Amniotic epithelial cell (primary cell): ENCODE measurements around the gene NR3C2.
"Not testable (repeated sequence)": the region's sequence is repeated elsewhere in the genome, so short reads cannot be mapped to it uniquely, and the experiment has no call there.

ENCODE experiments used
- DNase-seq: peaks from one replicate; pipeline ENCODE4 v3.0.0-alpha.2; 2010; ENCODE audit warnings: low read depth

Gene NR3C2

DNA sequence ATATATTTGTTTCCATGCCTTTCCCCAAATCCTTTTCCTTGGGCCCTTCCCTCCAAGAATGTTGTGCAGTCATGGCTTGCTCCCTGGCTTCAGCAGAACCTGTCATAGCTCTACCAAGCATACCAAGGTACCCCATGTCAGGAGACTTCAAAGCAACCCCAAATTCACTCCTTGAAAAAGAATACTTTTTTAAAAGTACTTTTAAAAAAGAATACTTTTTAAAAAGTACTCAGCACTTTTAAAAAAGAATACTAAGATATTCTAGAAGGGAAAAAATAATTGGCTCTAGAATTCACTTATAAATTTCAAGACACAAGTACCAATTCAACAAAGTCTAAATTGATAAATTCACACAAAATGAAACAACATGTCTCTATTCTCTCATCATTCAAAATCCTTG, 76.0 kb downstream of the NR3C2 start:
- DNase-seq = no peak

DNA sequence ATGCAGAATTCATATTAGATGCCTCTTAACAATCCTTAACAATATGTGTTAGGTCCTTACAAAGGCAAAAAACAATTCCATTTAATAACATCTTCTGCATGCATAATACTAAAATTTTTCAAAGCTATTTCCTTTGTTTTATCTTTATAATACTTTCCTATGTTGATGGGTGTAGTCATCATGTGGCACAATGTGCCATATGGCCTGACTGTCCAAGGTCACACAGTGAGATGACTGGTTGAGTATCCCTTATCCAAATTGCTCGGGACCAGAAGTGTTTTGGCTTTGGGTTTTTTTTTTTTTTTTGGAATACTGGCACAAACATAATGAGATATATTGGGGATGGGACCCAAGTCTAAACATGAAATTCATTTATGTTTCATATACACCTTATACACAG, 77.7 kb downstream of the NR3C2 start:
- no peak for DNase-seq

DNA sequence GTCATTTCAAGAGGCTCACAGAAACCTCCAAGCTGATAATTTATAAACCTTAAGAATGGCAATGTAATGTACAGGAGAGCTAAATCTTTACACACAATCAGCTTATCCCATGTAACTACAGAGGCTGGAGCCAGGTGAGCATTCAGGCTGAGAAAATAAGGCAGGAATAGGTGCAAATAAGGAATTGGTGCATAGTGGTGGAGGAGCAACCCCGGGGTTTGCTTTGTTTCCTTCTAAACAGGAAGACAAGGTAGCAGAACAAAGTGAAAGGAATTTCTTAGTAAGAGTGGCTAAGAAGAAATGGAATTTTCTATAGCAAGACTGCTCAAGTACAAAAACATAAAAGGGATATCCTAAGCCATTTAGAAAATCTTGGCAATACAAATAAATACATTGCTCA, 82.4 kb downstream of the NR3C2 start:
- no peak for DNase-seq

DNA sequence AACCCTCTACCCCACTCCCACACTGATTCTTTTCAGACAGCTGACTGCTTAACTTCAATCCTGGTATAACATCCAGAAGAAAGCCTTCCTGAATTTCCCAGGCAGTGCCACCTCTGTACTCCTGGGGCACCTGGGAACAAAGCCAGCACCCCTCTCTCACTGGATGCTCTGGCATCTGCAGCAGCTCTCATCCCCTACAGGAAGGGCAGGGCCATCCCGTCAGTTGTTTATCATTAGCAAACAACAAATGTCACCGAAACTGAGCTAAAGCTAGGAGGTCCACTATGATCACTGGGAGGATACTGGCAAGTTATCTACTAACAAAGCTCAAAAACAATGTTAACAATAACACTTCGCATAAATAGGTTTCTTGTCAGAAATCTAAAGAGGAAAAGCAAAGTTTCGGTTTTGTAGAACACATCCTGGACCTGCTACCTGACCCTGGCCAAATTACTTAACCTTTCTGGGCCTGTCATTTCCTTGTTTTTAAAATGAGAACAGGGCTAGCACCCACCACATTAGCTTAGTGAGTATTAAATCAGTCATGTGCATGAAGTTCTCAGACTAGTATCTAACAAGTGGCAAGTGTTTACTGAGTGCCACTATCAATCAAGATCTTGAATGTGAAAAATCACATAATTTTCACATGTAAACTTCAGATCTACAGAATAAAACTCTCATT, 86.6 kb downstream of the NR3C2 start:
- DNase-seq = no peak

DNA sequence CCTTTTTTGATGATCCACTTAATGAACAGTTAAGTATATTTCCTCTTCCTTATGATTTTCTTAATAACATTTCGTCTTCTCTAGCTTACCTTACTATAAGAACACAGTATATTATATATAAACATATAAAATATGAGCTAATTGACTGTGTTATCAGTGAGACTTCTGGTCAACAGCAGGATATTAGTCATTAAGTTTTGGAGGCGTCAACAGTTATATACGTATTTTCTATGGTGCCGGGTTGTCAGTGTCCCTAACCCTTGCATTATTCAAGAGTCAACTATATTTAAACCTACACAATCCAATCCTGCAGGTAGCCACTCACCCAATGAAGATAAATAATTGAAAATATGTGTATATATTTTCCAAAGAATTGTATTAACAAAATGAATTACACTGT, 88.0 kb downstream of the NR3C2 start:
- DNase-seq = no peak

DNA sequence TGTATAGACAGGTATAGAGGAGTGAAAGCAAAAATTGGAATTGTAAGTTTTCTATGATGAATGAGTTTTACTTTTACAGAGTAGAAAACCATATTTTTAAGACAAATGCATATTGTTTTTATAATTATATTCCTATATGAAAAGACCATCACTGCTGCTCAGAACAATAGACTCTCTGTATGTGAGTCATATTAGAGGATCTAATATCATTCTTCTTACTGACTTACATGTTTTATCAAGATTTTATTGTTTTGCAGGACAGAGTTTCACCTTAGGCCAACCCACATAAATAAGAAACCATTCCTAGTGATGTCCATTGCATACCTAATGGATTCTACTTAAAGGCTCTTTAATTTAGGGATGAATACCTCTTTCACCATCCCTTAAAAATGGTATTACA, 88.6 kb downstream of the NR3C2 start:
- no peak for DNase-seq

DNA sequence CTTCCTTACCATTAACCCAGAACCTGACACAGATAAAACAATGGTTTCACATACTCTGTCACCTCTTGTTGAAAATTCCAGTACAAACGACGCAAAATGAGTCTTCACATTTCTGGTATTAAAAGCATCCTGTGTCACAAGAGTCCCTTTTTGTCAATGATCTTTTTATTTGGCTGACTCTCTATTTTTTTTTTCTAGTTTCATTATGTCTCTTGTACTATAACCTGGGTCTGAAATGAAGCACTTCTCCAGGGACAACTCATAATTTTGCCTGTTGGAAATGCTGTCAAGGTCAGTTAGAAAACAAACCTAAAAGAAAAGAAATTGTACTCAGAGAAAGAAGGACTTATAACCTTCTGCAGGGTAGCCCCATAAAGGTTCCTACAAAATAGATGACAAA, 93.1 kb downstream of the NR3C2 start:
- no peak for DNase-seq

DNA sequence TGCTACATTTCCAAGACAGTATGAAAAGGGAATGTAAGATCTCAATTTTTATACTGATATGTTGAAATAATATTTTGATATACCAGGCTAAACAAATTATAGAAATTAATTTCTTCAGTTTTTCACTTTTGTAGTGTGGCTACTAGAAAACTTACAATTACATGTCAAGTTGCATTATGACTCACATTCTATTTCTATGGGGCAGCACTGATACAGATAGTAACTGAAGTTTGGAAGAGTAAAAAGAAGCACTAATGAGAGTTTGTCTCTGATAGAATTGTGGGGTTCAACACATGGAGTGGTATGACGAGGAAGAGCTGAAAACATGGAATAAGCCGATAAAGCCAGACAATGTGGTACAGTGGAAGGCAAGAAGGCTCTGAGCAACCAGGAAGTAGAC, 95.6 kb downstream of the NR3C2 start:
- no peak for DNase-seq

DNA sequence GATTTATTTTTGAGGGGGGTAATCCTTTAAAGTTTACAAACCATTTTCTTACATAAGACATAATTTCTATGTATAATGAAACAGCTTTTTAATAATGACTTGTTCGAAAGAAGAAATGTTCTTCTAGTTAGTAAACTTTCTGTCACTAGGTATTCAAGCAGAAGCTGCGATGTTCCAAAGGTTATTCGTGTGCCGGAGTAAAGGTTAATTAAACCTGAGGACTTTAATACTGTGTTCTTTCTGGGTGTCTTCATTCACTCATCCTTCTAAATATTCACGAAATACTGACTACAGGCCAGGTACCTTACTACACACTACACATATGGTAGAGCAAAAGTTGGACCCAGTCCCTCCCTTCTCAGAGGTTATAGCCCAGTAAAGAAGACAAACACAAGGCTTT, 96.7 kb downstream of the NR3C2 start:
- no peak for DNase-seq

DNA sequence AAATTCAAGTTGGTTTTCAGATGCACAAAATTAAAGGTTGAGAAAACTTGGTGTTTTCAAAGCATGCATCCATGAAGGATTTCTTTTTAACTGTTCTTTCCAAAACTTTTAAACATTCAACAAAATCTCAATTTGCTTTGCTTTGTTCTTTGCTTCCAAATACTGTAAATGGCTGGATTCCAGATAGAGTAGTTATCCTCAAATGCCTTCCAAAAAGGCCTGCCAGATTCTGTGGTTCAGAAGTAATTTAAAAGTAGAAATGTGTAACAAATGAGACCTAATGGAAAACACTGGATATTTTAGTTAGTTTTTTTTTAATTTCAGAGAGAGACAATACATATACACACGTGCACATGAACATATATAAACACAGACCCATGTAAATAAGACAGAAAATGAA, 97.3 kb downstream of the NR3C2 start:
- DNase-seq = no peak

DNA sequence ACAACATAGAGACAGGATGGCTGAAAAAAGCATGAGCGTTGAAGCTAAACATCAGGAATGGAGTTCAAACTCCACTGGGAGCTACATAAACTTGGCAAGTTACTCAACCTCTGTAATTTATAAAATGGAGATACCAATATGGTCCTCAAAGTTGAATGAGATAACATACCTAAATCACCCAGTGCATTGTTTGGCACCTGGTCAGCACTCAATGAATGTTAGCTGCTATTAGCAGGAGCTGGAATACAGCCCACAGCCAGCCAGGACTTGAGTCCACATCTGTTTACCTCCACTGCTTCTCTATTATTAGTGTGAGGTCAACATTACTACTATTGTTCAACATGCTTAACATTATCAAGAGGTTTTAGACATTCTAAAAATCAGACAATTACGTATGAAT, 97.9 kb downstream of the NR3C2 start:
- no peak for DNase-seq

DNA sequence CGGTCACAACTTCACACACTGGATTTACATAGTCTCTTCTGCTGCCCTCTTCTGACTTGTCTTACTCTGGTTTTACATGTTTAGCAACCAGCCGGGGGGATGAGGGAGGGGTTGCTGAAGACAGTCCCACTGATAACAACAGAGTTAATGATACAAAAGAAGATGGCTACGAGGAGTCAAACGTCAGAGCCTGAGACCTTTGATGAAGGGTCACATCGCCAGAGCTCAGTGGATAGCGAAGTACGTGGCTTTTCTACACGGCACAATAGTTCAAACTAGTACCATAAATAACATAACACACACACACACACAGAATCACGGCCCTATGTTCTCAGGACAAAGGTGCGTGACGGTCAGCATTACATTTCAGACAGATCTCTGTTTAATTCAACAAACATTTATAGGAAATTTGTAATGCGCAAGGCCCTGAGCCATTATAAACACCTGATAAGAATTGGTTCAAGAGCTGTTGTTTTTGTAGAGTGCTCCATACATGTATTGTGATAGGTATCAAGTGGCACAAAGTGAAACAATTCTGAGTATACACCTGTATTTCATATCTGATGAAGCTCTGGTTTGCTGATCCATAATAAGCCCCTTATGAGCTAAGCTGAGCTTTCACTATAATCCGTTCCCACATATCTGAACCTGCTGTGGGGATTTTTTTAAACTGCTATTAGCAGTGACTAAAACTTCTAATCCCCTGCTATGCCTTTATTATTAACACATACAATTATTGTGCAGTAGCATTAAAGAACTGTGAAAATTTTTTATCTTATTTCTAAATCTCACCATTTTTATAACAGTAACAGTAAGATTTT, 100.0 kb downstream of the NR3C2 start:
- DNase-seq = no peak

DNA sequence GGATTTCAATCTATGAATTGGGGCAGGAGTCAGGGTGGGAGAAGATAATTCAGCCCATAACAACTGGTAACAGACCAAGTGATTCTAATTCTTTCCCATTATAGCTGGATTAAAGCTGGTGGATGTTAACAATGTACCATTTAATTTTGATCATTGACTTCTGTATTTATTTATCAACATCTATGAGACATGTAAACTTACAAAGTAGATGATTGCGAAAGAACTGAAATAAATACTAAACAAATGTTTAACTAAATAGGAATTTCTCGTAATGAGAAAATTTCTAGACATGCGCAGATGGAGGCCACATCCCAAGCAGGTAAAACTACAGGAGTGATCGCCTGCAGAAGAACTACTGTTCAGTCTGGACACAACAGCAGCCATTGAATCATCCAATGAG, 107.1 kb downstream of the NR3C2 start:
- DNase-seq = no peak

DNA sequence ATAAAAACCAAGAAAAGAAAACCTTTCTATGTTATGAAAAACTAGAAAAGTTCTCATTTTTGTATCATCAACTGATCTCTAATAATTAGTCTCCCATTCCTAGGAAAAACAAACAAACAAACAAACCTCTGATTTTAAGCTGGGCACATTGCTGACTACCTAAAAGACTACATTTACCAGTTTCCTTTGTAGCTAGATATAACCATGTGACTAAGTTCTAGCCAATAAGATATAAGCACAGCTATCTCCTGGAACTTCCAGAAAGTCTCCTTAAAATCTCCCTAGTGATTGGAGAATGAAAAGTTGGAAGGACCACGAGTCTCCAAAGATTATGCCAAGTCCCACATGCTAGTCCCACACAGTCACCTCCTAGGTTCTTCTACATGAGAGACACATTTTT, 108.9 kb downstream of the NR3C2 start:
- DNase-seq = no peak

DNA sequence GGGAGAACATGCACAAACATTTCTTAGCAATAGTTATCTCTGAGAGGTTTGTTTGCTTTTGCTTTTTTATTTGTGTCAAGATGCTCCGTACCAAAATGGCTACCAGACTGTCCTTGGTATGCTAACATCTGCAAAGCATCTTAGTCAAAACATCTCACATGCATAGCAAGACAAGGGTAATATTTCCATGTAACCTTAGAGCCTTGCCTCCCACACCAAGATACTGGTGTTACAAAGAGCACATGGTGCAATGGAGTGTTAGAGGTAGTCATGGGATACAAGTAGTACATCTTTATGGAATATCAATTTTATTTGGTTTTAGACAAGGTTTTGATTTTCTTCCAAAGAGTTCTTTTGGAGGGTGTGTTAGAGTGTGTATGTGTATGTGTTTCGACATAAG, 109.7 kb downstream of the NR3C2 start:
- peak; percentile 17 for DNase-seq

DNA sequence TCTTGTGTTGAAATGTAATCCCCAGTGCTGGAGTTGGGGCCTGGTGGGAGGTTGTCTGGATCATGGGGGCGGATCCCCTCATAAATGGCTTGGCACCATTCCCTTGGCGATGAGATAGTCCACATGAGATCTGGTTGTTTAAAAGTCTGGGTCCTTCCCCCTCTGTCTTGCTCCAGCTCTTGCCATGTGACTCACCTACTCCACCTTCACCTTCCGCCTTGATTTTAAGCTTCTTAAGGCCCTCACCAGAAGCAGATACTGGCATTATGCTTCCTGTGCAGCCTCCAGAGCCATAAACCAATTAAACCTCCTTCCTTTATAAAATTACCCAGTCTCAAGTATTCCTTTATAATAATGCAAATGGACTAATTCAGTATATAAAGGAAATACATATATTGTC, 111.5 kb downstream of the NR3C2 start:
- DNase-seq = no peak

DNA sequence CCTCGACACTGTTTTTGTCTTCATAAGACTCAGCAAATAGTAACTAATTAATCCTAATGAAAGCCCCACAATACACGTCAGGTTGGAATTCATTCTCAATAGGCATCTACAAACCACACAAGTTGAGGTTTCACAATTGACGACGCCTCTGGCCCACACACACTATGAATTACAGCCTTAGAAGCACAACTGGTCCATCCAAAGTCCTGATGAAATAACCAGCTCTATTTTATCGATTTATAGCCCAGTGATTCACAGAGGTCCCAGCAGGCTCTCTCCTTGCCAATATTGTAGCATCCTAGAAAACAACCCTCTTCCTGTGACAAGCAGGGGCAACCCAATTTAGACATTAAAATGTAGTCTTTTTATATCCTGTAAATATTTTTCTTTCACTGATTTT, 112.1 kb downstream of the NR3C2 start:
- DNase-seq = peak; percentile 12

DNA sequence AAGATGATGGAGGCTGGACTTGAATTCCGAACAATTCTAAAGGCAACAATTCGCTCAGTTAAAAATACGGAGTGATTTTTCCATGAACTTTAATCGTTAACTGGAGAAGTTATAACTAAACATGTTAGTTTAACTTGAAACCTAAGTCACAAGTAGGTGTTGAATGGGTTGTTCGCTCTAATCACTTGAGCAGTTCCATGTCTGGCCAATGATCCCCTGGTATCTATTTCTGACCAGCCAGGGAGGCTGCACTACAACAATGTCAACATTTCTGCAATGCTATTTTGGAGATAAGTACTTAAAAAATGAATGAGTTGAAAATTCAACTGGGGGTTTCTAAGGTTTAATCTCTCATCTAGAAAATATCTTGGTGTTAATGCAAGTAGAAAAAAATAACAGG, 112.5 kb downstream of the NR3C2 start:
- DNase-seq = no peak

DNA sequence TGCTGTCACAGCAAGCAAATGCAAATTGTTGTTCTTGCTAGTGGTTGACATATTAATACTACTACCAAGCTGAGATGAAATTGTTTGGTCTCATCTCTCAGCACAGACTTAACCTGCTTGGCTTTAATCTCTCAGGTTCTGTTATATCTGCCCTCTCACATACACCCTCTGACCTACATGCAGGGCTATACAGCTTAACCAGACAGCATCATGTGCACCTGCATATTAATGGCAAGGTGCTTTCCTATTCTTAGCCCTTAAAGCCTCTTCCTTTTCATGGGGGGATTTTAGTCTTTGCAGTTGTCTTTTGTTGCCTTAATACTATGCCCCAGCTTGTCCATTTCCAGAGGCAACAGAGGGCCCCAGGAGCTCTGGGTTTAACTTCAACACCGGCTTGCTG, 114.5 kb downstream of the NR3C2 start:
- no peak for DNase-seq

DNA sequence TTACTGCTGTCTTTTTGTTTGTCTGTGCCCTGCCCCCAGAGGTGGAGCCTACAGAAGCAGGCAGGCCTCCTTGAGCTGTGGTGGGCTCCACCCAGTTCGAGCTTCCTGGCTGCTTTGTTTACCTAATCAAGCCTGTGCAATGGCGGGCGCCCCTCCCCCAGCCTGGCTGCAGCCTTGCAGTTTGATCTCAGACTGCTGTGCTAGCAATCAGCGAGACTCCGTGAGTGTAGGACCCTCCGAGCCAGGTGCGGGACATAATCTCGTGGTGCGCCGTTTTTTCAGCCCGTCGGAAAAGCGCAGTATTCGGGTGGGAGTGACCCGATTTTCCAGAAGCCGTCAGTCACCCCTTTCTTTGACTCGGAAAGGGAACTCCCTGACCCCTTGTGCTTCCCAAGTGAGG, 118.9 kb downstream of the NR3C2 start:
- not testable (repeated sequence) for DNase-seq

DNA sequence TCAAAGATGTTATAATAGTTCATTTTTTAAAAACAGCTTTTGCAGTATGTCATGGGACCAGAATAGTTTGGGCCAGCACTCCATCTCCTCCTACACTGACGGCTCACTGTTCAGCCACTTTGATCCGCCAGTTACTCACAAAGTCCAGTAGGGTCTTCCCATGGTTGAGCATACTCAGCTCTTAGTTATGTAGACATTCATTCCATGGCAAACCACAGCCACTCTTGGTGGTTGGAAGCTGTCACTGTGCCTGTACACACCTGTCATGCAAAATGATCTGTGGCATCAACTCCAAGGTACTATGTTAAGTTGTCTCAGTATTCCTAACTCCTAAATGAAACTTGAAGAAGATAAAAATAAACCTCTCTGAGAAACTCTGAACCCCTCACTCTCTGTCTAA, 127.2 kb downstream of the NR3C2 start:
- peak; percentile 78 for DNase-seq

DNA sequence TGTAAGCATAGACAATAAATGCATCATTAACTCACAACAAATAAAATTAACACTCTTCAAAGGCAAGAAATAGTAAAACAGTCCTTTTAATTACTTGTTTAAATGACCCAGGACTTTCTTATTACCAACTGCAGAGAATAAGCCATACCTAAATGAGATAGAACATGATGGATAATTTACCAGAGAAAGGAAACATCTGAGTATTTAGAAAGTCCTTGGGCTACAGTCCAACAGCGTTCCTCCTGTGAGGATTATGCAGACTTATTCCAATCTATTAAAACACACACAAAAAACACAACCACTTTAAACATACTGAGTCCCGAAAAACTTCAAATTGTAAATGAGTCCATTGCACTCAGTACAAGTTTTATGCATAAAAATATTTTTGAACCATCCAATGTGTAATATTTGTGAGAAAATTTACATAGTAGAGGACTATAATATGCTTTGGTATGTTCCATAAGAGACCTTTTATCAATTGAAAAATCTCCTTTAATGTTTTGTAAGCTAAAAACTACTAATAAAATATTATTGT, 129.2 kb downstream of the NR3C2 start:
- DNase-seq = peak; percentile 24

DNA sequence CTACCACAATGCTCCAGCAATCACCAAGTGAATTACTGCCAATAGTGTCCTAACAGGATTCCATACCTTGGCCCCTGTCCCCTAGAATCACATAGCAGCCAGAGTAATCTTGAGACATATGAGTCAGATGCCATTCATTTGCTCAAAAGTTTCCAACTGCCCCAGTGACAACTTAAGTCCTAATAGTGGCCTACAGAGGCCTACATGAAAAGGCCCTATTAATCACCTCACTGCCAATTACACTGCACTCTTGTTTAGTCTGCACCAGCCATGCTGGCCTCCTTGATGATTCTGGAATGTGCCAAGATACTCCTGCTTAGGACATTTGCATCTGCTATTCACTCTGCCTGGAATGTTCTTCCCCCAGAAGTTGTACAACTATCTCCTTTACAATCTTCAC, 130.7 kb downstream of the NR3C2 start:
- DNase-seq = peak; percentile 42

DNA sequence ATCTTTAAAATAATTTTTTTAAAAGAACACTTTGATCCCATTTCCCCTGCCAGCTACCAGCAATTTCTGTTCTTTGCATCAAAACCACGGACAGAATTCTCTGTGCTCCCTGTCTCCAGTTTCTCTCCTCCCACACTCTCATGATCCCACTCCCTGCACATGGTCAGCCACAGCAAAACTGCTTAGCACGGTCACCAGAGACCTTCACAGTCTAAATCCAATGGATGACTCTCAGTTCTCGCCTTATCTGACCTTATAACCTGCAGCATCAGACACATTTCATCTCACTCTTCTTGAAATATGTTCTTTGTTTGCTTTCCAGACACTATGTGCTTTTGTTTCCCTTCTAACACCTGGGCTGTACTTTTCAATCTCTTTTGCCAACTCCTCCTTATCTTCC, 131.5 kb downstream of the NR3C2 start:
- no peak for DNase-seq
